HG03457 (cell line): Measurements from ENCODE around the gene ICOSLG.
"Not testable (repeated sequence)": the region's sequence is repeated elsewhere in the genome, so short reads cannot be mapped to it uniquely, and the experiment has no call there.

Source experiments
- ATAC-seq: cut with Tn5 transposase; IDR thresholded peaks from one replicate; pipeline ENCODE4 v1.9.1; 2021; ENCODE audit warnings: moderate number of reproducible peaks; ENCODE audit not compliant: unreplicated experiment

ICOSLG gene

GRCh38 chr21:44228109-44228508 lies 12.6 kb downstream of the ICOSLG start:
- ATAC-seq = not testable (repeated sequence)

DNA sequence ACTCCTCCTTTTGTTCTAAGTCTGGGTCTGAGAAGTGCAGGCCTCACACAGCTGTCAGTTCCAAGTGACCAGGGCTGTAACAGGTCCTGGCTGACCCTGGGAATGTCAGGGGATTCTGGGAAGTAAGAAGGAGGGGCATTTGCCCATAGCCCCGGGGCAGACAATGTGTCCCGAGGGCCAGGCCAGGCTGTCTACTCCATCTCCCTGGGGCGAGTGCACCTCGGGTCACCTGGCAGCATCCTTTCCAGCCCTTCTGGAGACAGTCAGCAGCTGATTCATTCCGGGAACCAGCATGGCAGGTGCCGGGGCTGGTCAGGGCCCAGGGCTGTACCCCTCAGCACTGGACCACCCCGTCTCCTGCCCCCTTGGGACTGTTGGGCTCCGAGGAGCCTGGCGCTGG lies 13.1 kb downstream of the ICOSLG start:
- not testable (repeated sequence) for ATAC-seq

GRCh38 chr21:44225605-44226004 lies 15.1 kb downstream of the ICOSLG start:
- not testable (repeated sequence) for ATAC-seq

DNA sequence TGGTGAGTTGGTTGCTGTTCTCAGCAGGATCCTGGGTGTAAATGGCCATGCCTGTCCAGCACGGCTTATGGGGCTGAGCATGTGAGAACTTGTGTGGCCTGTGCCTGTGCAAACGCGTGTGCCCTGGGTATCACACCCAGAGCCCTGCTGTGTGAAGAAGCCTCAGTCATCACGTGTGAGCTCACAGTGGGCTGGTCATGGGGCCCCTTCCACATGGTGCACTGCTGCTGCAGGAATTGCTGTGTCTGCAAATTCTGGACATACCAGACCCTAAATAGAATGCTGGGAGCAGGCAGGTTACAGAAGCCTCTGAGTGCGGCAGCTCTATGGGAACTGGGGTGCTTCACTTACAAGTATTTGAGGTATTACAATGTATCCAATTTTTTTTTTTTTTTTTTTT lies 17.4 kb downstream of the ICOSLG start:
- ATAC-seq = not testable (repeated sequence)

- ATAC-seq = not testable (repeated sequence)
Observed at GRCh38 chr21:44220674-44221073, 20.1 kb downstream of the ICOSLG start.

GRCh38 chr21:44218461-44218860 lies 22.3 kb downstream of the ICOSLG start:
- ATAC-seq = not testable (repeated sequence)

DNA sequence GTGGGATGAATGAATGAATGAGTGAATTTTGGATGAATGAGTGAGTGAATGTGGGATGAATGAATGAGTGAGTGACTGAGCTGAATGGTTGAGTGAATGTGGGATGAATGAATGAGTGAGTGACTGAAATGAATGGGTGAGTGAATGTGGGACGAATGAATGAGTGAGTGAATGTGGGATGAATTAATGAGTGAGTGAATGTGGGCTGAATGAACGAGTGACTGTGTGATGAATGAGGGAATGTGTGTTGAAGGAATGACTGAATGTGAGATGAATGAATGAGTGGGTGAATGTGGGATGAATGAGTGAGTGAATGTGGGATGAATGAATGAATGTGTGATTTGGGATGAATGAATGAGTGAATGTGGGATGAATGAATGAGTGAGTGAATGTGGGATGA lies 28.8 kb downstream of the ICOSLG start:
- ATAC-seq = not testable (repeated sequence)

DNA sequence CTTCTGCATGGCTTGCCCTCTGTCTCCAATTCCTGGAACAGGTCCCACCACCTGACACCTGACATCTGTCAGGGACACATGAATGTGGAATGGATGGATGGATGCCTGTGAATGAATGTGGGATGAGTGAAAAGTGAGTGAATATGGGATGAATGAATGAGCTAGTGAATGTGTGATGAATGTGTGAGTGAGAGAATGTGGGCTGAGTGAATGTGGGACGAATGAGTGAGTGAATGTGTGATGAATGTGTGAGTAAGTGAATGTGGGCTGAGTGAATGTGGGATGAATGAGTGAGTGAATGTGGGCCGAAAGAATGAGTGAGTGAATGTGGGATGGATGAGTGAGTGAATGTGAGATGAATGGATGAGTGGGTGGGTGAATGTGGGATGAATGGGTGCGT lies 29.2 kb downstream of the ICOSLG start:
- not testable (repeated sequence) for ATAC-seq

DNA sequence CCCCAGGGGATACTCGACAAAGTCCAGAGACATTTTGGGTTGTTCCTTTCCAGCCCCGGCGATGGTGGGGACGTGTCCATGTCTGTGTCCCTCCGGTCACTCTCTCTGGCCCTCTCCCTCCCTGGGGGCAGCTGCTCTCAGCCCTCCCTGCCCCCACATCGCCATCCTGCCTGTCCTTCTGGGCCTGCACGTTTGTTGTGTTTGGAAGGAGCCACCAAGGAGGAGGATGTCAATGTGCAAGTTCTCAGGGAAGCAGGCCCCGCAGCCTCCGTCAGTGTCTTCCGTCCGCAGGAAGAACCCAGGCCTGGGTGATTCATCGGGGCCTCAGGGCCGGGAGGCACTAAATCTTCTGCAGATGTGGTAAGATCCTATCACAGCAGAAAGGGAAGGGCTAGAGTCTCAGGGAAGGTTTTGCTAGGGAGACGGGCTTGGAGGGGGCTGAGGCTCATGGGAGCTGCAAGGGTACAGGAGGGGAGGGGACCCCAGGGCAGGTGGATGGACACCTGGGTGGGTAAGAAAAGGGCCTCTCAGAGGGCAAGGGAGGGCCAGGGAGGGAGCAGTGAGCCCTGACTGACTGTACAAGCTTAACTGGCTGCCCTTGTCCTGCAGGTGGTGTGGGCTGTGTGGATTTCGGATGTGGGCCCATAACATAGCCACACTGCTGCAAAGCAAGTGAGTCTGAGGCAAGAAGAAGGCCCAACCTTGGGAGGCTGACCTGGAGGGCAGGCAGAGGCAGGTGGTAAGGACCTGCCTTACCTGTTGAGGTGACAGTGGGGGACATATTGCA lies 32.7 kb downstream of the ICOSLG start:
- not testable (repeated sequence) for ATAC-seq

- ATAC-seq = not testable (repeated sequence)
Observed at GRCh38 chr21:44206698-44207676, 33.8 kb downstream of the ICOSLG start.

DNA sequence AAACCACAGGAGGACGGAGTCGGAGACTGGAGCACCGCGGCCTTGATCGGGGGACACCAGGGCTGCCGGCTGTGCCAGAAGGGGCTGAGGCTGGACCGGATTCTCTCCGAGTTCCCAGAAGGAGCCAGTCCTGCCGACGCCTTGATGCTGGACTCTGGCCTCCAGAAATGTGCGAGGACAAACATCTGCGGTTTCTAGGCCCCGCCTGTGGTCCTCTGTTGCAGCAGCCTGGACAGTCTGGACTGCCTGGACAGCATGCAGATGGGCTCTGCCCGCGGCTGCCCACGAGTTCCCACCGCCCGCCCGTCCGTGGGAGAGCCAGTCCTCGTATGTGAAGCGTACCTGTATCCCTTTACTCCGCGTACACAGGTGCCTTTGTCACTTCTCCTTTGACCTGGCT lies 34.6 kb downstream of the ICOSLG start:
- ATAC-seq = not testable (repeated sequence)

GRCh38 chr21:44202590-44203299 lies 38.0 kb downstream of the ICOSLG start:
- not testable (repeated sequence) for ATAC-seq

GRCh38 chr21:44199997-44200396 lies 40.7 kb downstream of the ICOSLG start:
- not testable (repeated sequence) for ATAC-seq

DNA sequence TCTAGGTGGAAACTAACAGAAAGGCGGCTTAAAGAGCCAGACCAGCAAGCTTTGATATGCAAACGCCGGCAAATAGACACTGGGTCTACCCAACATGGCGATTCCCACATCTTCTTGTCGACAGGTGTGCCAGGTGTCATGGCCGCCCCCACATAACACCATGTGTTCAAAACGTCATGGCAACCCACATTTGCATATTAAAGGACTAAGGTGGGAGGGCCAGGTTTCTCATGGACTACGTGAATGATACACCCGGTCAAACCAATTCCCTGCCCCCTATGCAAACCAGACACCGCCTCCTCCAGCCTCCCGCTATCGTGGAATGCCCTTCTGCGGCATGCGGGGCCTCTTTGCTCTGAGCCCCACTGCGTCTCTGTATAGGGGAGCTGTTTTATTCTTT lies 41.3 kb downstream of the ICOSLG start:
- no peak for ATAC-seq

- not testable (repeated sequence) for ATAC-seq
Observed at GRCh38 chr21:44197156-44197516, 43.6 kb downstream of the ICOSLG start.

GRCh38 chr21:44196212-44197155 lies 44.3 kb downstream of the ICOSLG start:
- not testable (repeated sequence) for ATAC-seq

DNA sequence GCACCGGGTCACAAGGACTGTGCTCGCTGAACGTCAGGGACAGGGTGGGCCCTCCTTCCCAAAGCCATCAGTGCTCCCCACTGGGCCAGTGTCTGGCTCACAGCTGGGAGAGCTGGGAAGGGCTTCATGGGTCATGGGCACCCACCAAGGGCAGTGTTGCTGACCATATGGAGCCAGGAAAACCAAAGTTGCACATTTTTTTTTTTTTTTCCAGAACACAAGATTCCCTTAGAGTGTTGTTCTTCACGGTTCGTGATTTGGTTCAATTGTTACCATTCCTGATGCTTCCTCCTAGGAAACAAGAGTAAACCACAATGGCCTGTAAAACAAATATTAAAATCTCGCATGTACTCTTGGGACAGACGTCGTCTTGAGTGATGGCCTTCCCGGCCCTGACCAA lies 45.9 kb downstream of the ICOSLG start:
- ATAC-seq = not testable (repeated sequence)

DNA sequence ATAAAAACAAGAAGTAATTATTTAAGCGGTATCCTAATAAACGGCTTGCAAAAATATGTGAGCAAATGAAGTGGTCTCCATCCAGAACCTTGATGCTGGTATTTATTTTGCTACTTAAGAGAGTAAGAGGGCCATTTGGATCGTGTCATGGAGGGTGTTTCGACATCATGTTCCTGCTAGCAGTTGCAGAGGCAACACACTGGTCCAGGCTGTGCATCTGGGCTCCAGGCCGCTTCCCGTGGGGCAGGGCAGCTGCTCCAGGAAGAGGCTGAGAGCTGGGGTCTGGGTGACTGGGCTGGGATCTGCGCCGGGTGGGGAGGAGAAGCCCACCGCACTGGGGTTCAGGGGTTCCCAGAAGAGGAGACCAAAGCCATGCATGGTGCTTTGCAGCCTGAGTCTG lies 46.3 kb downstream of the ICOSLG start:
- not testable (repeated sequence) for ATAC-seq

DNA sequence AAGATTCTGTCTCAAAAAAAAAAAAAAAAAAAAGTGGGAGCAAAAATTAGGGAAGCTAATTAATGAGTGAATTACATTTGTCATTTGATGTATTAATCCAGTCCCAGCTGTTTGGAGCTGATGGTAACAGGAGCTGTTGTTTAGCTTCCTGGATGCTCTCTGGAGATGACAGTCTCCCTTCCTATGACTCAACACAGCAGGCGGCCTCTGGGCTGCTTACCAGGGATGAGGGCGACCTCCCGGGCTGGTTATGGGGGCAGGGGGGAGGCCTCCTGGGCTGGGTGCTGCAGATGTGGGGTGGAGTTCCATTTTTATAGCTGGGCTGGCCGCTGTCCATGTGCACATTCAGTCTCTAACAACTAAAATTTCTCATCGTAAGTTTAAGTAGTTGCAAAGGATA lies 47.6 kb downstream of the ICOSLG start:
- ATAC-seq = not testable (repeated sequence)
